ENCODE results near the gene AP3B1. TPM values are rescaled to one million over a fixed set of nuclear protein-coding genes. Genes with fewer than 3 reads are reported as not detected.

Gene AP3B1
- total RNA-seq, 4 donors from 2014 or later = 31.2 to 42.1 (median 36.2) TPM

DNA sequence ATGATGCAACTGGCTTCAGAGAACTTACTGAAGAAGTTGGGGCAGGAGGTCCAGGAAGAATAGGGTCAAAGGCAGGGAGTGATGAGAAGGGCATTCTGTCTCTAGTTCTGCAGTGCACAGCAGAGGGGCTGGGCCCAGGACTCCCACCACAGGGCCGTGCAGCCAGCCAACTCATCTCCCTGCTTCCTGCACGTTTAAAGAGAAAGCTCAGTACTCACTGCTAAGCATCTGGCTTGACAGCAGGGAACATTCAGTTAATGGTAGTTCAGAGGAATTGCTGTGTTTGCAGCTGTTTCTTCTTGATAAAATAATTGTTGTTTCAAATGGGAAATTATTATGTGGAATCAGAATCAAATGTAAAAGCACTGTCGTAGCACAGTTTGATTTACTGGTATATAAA lies 40.3 kb upstream of the AP3B1 start:
- no peaks in the 10 kb centered on the region for H3K4me1 ChIP-seq
- WGBS = 41% methylated on average over 3 of the region's 3 CpGs

DNA sequence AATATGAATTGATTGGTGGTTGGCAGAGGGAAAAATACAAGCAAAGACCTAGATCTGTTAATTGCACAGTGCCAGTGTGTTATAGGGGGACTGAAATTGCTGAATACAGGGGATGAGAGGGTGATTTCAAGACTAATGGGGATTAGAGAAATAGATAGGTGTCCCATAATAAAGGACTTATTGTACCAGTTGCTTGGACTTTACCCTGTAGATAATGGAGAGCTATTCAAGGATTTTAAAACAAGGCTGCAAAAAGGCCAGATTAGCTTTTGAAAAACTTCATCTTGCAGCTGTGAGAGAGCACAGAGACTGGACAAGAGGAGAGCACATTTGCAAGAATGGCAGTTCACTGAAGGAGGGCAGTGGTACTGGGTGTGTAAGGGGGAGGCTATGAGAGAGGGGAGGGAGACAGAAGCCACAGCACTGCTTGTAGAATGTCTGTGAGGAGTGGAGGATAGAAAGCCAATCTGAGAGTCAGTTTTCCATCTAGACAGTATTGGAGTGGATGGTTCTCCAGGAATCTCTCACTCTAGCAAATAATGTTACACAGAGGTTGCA lies 37.1 kb upstream of the AP3B1 start:
- H3K9me3 ChIP-seq = no peaks in the 10 kb centered on the region

More for the DNA sequence above, 40.3 kb upstream of the AP3B1 start:
- peaks cover 0 to 13% (median 10%) of the 10 kb centered on the region in 4 donors for H3K9me3 ChIP-seq
- DNase-seq (ENCODE audit: extremely low spot score) = no peak
- no peak overlapping the region for H3K27ac ChIP-seq (replicated peaks in 1 of 4)
- H3K36me3 ChIP-seq = no peaks in the 10 kb centered on the region
- TF ChIP-seq EP300 (IDR thresholded peaks at IDR 0.05) = no peak
- TF ChIP-seq, protein P1, sequence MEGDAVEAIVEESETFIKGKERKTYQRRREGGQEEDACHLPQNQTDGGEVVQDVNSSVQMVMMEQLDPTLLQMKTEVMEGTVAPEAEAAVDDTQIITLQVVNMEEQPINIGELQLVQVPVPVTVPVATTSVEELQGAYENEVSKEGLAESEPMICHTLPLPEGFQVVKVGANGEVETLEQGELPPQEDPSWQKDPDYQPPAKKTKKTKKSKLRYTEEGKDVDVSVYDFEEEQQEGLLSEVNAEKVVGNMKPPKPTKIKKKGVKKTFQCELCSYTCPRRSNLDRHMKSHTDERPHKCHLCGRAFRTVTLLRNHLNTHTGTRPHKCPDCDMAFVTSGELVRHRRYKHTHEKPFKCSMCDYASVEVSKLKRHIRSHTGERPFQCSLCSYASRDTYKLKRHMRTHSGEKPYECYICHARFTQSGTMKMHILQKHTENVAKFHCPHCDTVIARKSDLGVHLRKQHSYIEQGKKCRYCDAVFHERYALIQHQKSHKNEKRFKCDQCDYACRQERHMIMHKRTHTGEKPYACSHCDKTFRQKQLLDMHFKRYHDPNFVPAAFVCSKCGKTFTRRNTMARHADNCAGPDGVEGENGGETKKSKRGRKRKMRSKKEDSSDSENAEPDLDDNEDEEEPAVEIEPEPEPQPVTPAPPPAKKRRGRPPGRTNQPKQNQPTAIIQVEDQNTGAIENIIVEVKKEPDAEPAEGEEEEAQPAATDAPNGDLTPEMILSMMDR (IDR thresholded peaks at IDR 0.05) = no peak
- intact Hi-C loops (cut with DNase I) = no loop called here
- no peak overlapping the region for H3K4me3 ChIP-seq
- H3K27me3 ChIP-seq = no peaks in the 10 kb centered on the region

DNA sequence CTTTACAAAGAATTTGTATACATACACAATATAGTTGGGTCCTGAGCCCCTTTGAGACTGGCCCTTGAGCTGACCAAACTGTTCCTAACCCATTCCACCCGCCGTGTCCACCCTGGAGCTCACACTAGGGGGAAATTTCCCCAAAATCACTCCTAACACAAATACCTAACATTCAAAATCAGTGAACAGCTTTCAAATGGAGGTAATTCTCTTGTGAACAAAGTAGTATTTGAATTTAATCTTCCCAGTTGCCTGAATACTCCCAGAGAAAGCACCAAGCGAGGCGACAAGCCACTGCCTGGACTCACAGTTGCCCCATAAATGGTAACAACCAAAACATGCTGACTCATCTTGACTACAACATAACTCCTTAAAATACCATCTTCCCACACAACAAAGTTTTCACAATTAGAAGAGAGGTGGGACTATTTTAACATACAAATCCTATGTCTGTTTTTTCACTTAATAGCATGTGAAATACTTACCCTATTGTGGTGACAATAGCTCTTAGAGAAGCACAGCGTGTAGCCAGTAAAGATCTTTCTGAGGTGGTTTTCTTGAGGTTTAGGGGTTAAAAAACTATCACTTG lies 34.2 kb upstream of the AP3B1 start:
- intact Hi-C loops (cut with DNase I) = no loop called here
- TF ChIP-seq POLR2AphosphoS5 (IDR thresholded peaks at IDR 0.05) (no peak), POLR2A (IDR thresholded peaks at IDR 0.05; ENCODE audit: low read depth) (no peak), EP300 (IDR thresholded peaks at IDR 0.05) (no peak)
- TF ChIP-seq, protein P1 (IDR thresholded peaks at IDR 0.05) = no peak
- Histone ChIP-seq H3K9me3 (no peaks in the 10 kb centered on the region), H3K36me3 (no peaks in the 10 kb centered on the region), H3K4me1 (no peaks in the 10 kb centered on the region), H3K27me3 (no peaks in the 10 kb centered on the region), H3K27ac (replicated peaks in 1 of 4) (no peak overlapping the region), H3K4me3 (no peak overlapping the region)
- DNase-seq (ENCODE audit: extremely low spot score) = no peak
- WGBS = 95% methylated on average over 5 of the region's 5 CpGs

More for the DNA sequence above, 37.1 kb upstream of the AP3B1 start:
- no peaks in the 10 kb centered on the region for H3K36me3 ChIP-seq
- DNase-seq (ENCODE audit: extremely low spot score) = no peak
- H3K27ac ChIP-seq (replicated peaks in 1 of 4) = no peak overlapping the region
- intact Hi-C loops (cut with DNase I) = no loop called here
- no peaks in the 10 kb centered on the region for H3K4me1 ChIP-seq
- no peaks in the 10 kb centered on the region for H3K27me3 ChIP-seq
- TF ChIP-seq POLR2A (IDR thresholded peaks at IDR 0.05; ENCODE audit: low read depth) = no peak
- TF ChIP-seq EP300 (IDR thresholded peaks at IDR 0.05) = no peak
- TF ChIP-seq, protein P1 (IDR thresholded peaks at IDR 0.05) = no peak
- no peak for TF ChIP-seq POLR2AphosphoS5 (IDR thresholded peaks at IDR 0.05)
- H3K4me3 ChIP-seq = no peak overlapping the region

DNA sequence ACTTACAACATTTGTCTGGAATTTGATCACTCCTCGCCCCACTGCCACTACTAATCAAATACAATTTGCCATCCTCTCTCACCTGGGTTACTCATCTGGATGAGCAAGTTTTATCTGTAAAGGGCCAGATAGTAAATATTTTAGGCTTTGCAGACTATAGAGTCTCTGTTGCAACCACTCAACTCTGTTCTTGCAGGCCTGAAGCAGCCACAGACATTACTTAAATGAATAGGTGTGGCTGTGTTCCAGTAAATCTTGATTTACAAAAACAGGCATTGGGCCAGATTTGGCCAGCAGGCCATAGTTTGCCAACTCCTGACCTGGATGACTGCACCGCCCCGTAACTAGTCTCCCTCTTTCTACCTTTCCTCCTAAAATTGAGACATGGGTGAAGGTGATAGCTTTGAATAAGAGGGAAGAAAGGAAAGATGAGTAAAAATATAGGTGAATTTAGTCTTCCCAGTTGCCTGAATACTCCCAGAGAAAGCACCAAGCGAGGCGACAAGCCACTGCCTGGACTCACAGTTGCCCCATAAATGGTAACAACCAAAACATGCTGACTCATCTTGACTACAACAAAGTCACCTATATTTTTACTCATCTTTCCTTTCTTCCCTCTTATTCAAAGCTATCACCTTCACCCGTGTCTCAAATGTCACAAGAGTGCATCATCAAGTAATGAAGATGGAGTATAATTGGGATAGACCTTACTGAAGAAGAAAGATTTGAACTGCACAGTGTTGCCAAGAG lies 33.4 kb upstream of the AP3B1 start:
- intact Hi-C loops (cut with DNase I) = no loop called here
- H3K4me3 ChIP-seq = no peak overlapping the region
- TF ChIP-seq, protein P1 (IDR thresholded peaks at IDR 0.05) = no peak
- TF ChIP-seq POLR2AphosphoS5 (IDR thresholded peaks at IDR 0.05) (no peak), EP300 (IDR thresholded peaks at IDR 0.05) (no peak), POLR2A (IDR thresholded peaks at IDR 0.05; ENCODE audit: low read depth) (no peak)
- DNase-seq (ENCODE audit: extremely low spot score) = no peak
- H3K27ac ChIP-seq (replicated peaks in 1 of 4) = no peak overlapping the region
- 90% methylated on average over 6 of the region's 6 CpGs for WGBS
- no peaks in the 10 kb centered on the region for H3K4me1 ChIP-seq
- no peaks in the 10 kb centered on the region for H3K27me3 ChIP-seq
- no peaks in the 10 kb centered on the region for H3K9me3 ChIP-seq
- H3K36me3 ChIP-seq = no peaks in the 10 kb centered on the region
